Measurements from ENCODE around the gene OR2L5.

Gene OR2L5, protein sequence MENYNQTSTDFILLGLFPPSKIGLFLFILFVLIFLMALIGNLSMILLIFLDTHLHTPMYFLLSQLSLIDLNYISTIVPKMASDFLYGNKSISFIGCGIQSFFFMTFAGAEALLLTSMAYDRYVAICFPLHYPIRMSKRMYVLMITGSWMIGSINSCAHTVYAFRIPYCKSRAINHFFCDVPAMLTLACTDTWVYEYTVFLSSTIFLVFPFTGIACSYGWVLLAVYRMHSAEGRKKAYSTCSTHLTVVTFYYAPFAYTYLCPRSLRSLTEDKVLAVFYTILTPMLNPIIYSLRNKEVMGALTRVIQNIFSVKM

DNA sequence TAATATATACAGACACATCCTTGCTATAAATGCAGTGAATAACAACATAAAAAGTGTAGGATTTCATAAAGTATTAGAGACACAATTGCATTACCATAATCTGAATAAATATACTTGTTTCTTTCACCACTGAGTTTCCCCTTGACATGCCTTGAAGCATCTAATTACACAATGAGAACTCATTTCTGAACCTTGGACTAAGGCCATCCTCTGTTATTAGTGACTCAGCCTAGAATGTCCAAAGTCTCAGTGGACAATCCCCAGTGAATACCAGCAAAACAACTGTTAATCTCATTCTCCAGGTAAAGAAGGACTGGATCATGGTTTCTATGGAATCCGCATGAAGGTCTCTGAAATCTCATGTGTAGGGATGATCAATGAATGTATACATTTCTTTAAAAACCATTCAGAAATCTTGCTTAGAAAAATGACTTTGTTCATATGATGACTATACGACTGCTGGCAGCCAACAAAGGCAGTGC is at the start of gene OR2L5:
TSS of gene OR2L5 (plus strand) at position 432 of the 482 bp plus-strand sequence. CDS start 8,288 bp downstream, outside the sequence.
- DNase-seq, result no peak

DNA sequence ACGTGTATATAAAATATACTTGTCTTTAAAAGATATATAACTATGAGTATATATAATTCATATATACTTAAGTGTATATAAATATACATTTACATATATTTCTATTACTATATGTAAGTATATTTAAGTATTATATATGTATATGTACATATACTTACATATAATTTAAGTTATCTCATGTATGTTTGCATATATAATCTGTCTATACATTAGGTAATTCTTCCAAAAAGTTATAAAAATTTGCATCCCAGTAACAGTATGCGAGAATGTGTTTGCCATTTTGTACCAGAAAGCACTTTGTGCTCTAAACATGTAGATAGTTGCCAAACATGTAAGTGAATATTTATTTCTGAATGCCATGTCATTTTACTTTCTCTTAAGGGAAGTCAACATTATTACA is 48.5 kb upstream of the OR2L5 start, which contains the start of gene OR2AK2:
TSS of gene OR2AK2 (plus strand) at position 301 of the 400 bp plus-strand sequence. CDS start 144 bp downstream, outside the sequence.
- no peak for DNase-seq

DNA sequence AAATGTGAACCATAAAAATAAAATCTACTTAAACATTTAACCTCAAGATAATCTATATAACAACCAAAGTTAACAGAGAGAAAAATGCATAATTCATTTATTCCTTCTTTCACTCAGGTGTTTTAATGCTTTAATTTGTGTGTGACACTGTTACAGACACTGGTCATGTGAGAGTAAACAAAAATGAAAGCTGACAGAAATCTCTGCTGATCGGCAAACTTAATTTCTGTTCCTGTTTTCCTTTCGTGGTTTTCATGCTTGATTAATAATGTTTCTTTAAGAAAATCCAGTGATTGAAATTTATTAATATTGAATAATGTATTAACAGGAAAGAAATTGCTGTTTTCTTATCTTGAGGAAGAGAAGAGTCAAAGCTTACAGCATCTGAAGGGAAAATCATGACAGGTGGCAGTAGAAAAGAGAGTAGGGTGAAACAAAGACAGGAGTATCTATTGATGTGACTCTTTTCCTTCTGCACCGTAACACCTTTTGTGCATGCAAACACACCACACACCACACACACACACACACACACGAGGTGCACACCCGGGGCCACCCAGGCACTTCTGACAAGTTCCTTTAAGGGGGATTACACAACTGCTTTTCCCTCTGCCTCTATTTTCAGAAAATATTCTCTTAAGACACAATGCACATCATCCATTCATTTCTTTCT is 46.8 kb upstream of the OR2L5 start:
- no peak for DNase-seq

DNA sequence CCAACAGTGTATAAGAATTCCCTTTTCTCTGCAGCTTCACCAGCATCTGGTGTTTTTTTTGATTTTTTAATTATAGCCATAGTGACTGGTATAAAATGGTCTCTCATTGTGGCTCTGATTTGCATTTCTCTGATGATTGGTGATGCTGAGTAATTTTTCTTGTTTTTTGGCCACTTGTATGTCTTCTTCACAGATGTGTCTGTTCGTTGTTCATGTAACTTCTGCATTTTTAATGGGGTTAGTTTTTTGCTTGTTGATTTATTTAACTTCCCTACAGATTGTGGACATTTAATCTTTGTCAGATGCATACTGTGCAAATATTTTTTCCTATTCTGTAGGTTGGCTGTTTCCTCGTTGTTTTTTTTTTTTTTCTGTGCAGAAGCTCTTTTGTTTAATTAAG is 20.5 kb upstream of the OR2L5 start:
- DNase-seq, result no peak

DNA sequence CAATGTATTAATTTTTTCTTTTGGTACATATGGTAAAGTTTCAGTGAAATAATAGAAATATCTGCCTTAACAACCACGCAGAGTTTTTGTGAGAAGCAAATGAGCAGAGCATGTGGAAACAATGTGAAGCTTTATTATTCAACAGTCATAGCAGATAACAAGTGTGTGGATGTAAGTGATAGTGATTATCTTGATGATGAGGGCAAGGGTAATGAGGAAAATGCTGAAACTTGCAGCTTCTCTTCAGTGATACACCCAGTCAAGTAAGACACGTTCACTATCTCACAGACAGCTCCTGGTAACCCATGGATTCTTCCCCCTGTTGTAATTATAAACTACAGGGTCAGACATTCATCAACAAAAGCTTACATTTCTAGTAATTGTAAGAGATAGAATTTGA is 14.6 kb upstream of the OR2L5 start:
- no peak for DNase-seq

DNA sequence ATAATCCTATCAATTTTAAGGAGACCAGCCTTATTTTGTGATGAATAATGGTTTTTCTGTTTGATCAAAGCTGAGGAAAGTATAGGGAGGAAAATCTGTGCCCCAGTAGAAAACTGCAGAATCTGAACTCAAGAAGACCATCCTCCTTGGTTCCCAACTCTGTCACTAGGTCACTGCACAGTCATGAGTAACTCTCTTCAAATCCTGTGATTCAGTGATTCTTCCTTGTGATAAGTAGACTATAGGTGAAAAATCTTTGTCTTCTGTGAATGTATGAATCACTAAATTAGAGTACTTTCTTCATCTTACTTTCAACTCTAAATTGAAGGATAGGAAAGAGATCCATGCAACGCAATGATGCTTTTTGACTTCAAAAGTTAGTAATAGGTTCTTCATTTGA is 13.3 kb upstream of the OR2L5 start:
- no peak for DNase-seq

DNA sequence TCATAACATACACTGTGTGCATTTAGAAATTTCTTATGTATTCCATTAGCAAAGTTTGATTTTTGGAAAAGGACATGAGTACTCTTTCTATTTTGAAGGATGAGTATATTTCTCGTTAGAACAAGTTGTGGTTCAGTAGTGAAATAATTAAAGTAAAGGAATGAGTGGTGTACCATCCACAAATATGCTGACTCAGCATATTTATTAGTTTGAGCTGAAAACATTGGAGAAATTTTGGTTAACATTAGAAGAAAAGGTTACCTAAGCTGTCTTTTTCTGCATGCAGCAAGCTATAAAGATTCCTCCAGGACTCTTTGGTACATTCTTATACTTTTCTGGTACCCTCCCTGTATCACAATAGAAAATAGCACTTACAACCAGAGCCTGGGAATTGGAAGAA is 5.7 kb upstream of the OR2L5 start:
- no peak for DNase-seq

DNA sequence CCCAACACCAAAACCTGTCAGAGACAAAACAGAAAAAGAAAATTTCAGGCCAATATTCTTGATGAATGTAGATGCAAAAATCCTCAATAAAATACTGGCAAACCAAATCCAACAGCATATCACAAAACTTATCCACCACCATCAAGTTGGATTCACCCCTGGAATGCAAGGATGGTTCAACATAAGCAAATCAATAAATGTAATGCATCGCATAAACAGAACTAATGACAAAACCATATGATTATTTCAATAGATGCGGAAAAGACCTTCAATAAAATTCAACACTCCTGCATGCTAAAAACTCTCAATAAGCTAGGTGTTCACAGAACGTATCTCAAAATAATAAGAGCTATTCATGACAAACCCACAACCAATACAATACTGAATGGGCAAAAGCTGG is 3.8 kb upstream of the OR2L5 start:
- DNase-seq, result no peak

DNA sequence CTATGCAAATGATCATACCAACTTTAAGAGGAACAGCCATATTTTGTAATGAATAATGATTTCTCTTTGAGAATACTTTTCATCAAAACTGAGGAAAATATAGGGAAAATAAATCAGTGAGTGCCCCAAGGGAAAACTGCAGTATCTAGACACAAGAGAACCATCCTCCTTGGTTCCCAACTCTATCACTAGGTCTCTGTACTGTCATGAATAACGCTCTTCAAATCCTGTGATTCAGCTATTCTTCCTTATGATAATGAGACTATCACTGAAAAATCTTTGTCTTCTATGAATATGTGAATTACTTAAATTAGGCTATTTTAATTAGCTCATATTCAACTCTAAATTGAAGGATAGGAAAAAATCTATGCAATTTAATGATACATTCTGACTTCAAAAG is 2.3 kb downstream of the OR2L5 start:
- DNase-seq, result no peak

DNA sequence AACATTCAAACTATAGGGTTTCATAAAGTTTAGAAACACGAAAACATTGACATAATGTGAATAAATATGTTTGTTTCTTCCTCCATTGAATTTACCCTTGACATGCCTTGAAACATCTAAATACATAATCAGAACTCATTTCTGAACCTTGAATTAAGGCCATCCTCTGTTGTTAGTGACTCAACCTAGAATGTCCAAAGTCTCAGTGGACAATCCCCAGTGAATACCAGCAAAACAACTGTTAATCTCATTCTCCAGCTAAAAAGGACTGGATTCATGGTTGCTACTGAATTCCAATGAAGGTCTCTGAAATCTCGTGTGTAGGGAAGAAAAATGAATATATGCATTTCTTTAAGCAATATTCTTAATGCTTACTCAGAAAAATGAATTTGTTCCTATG is 16.3 kb downstream of the OR2L5 start, which contains the start of gene OR2L2:
TSS of gene OR2L2 (plus strand) at position 301 of the 400 bp plus-strand sequence. CDS start 8,198 bp downstream, outside the sequence.
- DNase-seq, result no peak

DNA sequence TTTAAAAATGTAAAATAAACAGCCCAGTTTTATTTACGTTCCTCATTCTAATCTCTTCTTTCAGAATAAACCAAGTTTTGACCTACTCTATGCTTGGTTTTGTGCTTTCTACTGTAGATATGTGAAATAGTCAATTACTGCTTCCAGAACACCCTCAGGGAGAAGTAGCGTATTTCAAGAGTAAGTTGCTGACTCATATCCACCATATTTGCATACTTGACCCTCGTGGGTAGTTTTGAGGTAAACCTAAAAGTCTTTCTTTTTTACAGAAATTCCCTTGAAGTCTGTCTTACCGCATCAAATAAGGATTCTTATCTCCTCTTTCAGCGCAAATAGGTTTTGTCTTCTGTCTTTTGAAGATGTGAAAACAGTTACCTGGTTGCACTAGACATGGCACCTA is 31.7 kb downstream of the OR2L5 start:
- DNase-seq, result no peak

DNA sequence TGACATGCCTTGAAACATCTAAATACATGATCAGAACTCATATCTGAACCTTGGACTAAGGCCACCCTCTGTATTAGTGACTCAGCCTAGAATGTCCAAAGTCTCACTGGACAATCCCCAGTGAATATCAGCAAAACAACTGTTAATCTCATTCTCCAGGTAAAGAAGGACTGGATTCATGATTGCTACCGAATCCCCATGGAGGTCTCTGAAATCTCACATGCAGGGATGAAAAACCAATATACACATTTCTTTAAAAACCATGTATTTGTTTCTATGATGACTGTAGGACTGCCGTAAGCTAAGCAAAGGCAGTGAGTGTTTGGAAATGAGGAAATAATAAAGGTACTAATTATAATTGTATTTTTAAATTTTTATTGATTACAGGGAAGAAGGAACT is 33.1 kb downstream of the OR2L5 start, which contains the start of gene OR2L3:
TSS of gene OR2L3 (plus strand) at position 301 of the 400 bp plus-strand sequence. CDS start 13,846 bp downstream, outside the sequence.
- no peak for DNase-seq

DNA sequence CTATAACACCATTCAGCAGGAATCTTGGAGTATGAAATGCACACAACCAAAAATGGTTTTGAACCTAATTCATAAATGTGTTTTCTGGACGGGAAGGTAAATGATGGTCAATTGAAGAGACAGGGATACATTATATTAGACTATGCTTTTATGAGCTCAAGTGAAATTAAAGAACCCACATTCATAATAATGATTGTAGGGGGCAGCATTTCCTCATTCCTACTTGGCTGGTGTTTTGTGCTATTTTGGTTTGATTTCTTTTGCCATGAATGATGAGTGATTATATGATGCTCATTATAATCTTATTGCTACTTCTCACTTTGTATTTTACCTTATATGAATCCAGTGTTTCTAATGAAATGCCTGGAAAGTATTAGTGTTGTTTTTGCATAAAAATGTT is 33.5 kb downstream of the OR2L5 start:
- DNase-seq, result no peak

DNA sequence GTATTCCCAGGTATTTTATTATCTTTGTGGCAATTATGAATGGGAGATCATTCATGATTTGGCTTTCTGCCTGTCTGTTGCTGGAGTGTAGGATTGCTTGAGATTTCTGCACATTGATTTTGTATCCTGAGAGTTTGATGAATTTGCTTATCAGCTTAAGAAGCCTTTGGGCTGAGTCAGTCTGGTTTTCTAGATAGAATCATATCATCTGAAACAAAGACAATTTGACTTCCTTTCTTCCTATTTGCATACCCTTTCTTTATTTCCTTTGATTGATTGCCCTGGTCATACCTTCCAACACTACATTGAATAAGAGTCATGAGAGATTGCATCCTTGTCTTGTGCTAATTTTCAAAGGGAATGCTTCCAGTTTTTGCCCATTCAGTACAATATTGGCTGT is 41.2 kb downstream of the OR2L5 start:
- DNase-seq, result no peak

DNA sequence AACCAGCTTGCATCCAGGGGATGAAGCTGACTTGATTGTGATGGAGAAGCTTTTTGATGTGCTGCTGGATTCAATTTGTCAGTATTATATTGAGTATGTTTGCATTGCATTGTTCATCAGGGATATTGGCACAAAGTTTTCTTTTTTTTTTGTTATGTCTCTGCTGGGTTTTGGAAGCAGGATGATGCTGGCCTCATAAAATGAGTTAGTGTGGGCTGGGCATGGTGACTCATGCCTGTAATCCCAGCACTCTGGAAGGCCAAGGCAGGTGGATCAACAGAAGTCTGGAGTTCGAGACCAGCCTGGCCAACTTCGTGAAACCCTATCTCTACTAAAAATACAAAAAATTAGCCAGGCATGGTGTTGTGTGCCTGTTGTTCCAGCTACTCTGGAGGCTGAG is 41.8 kb downstream of the OR2L5 start:
- no peak for DNase-seq

DNA sequence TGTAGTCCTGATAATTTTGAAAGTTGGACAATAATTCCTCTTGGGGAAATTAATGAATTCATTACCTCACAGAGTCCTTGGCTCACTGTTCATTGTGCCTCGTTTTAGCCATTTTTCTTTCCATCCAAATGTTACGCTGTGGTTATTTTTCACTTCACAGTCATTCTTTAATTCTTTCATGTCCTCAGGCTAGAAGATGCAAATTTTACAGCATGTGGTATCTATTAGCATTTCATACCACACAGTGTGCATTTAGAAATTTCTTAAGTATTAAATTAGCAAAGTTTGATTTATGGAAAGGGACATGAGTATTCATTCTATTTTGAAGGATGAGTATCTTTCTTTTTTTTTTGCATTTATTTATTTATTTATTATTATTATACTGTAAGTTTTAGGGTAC is 51.6 kb downstream of the OR2L5 start:
- no peak for DNase-seq

DNA sequence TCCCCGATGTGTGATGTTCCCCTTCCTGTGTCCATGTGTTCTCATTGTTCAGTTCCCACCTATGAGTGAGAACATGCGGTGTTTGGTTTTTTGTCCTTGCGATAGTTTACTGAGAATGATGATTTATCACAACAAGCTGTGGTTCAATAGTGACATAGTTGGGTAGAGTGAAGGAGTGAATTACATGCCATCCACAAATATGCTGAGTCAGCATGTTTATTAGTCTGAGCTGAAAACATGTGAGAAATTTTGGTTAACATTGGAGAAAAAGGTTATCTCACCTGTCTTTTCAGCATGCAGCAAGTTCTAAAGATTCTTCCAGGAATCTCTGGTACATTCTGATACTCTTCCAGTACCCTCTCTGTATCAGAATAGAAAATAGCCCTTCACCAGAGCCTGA is 52.1 kb downstream of the OR2L5 start:
- no peak for DNase-seq
